GM21717 (cell line): ENCODE data around the gene DMKN.

Experiments
- ATAC-seq: cut with Tn5 transposase; IDR thresholded peaks from one replicate; pipeline ENCODE4 v1.9.1; 2021; ENCODE audit warnings: mild to moderate bottlenecking, moderate library complexity; ENCODE audit not compliant: unreplicated experiment

The DMKN gene

GRCh38 chr19:35513628-35514281 lies at the start of gene DMKN:
Gene DMKN, minus strand, starts transcription at chr19:35513649. Its CDS starts 174 bp downstream, at chr19:35513475.
- no peak for ATAC-seq

- no peak for ATAC-seq
Observed at GRCh38 chr19:35562776-35563175, 49.3 kb upstream of the DMKN start.

- ATAC-seq: no peak
Observed at GRCh38 chr19:35562336-35562735, 48.9 kb upstream of the DMKN start.

GRCh38 chr19:35561436-35561835 lies 48.0 kb upstream of the DMKN start:
- ATAC-seq: no peak

- ATAC-seq: no peak
Observed at GRCh38 chr19:35560677-35561076, 47.2 kb upstream of the DMKN start.

- no peak for ATAC-seq
Observed at GRCh38 chr19:35560271-35560670, 46.8 kb upstream of the DMKN start.

- ATAC-seq: no peak
Observed at GRCh38 chr19:35559781-35560180, 46.3 kb upstream of the DMKN start.

GRCh38 chr19:35559281-35559659 lies 45.8 kb upstream of the DMKN start:
- ATAC-seq: no peak

- no peak for ATAC-seq
Observed at GRCh38 chr19:35558400-35559280, 45.2 kb upstream of the DMKN start.

- no peak for ATAC-seq
Observed at GRCh38 chr19:35557539-35558399, 44.3 kb upstream of the DMKN start.

GRCh38 chr19:35556846-35557538 lies 43.5 kb upstream of the DMKN start:
- no peak for ATAC-seq

- no peak for ATAC-seq
Observed at GRCh38 chr19:35556025-35556590, 42.7 kb upstream of the DMKN start.

GRCh38 chr19:35555301-35556005 lies 42.0 kb upstream of the DMKN start:
- ATAC-seq: no peak

GRCh38 chr19:35554076-35554475 lies 40.6 kb upstream of the DMKN start:
- ATAC-seq: no peak

- no peak for ATAC-seq
Observed at GRCh38 chr19:35553385-35554000, 40.0 kb upstream of the DMKN start.

GRCh38 chr19:35552534-35553384 lies 39.3 kb upstream of the DMKN start:
- ATAC-seq: no peak

GRCh38 chr19:35551091-35551810 lies 37.8 kb upstream of the DMKN start:
- ATAC-seq: no peak
